KMS-11 (cell line): Measurements from ENCODE around the gene THAP4.

ENCODE experiments used
- H2AFZ ChIP-seq: fragments of 200-600 bp; sonication (generic); 2 replicates; pipeline ENCODE4 v1.6.1; 2016; ENCODE audit warnings: antibody characterized with exemption, mixed run types, low read depth
- H3K27ac ChIP-seq: fragments of 200-600 bp; sonication (generic); 2 replicates; pipeline ENCODE4 v1.6.1; 2016; ENCODE audit warnings: mild to moderate bottlenecking, mixed run types
- H3K27me3 ChIP-seq: fragments of 200-600 bp; sonication (generic); 2 replicates; pipeline ENCODE4 v1.6.1; 2017; ENCODE audit warnings: mild to moderate bottlenecking, low read depth, mixed run types, moderate library complexity; ENCODE audit not compliant: insufficient read depth
- H3K36me3 ChIP-seq: fragments of 200-600 bp; sonication (generic); 2 replicates; pipeline ENCODE4 v1.6.1; 2017; ENCODE audit warnings: mild to moderate bottlenecking, mixed run types; ENCODE audit not compliant: insufficient read depth
- H3K4me1 ChIP-seq: fragments of 200-600 bp; sonication (generic); 2 replicates; pipeline ENCODE4 v1.6.1; 2016; ENCODE audit warnings: mild to moderate bottlenecking, low read depth, mixed run types; ENCODE audit not compliant: poor library complexity, severe bottlenecking
- H3K4me2 ChIP-seq: fragments of 200-600 bp; sonication (generic); 2 replicates; pipeline ENCODE4 v1.7.0; 2016; ENCODE audit warnings: mild to moderate bottlenecking, mixed run types
- H3K4me3 ChIP-seq: fragments of 200-600 bp; sonication (generic); IDR thresholded peaks from 2 replicates; pipeline ENCODE4 v1.6.1; 2017; ENCODE audit warnings: low read depth, low read length, mixed read lengths; ENCODE audit not compliant: insufficient read depth
- H3K79me2 ChIP-seq: fragments of 200-600 bp; sonication (generic); 2 replicates; pipeline ENCODE4 v1.6.1; 2016; ENCODE audit warnings: low read depth, mixed run types; ENCODE audit not compliant: insufficient read depth
- H3K9ac ChIP-seq: fragments of 200-600 bp; sonication (generic); 2 replicates; pipeline ENCODE4 v1.6.1; 2016; ENCODE audit warnings: mild to moderate bottlenecking, mixed run types
- H4K20me1 ChIP-seq: fragments of 200-600 bp; sonication (generic); 2 replicates; pipeline ENCODE4 v1.6.1; 2016; ENCODE audit warnings: mild to moderate bottlenecking, mixed run types; ENCODE audit not compliant: insufficient read depth
- TF ChIP-seq, protein P1 (sequence below): fragments of 200-600 bp; sonication (generic); conservative IDR thresholded peaks from 2 replicates; pipeline ENCODE4 v1.6.1; 2017; ENCODE audit warnings: low read depth, mild to moderate bottlenecking, antibody characterized with exemption, low read length, moderate library complexity, mixed read lengths

Gene THAP4

DNA sequence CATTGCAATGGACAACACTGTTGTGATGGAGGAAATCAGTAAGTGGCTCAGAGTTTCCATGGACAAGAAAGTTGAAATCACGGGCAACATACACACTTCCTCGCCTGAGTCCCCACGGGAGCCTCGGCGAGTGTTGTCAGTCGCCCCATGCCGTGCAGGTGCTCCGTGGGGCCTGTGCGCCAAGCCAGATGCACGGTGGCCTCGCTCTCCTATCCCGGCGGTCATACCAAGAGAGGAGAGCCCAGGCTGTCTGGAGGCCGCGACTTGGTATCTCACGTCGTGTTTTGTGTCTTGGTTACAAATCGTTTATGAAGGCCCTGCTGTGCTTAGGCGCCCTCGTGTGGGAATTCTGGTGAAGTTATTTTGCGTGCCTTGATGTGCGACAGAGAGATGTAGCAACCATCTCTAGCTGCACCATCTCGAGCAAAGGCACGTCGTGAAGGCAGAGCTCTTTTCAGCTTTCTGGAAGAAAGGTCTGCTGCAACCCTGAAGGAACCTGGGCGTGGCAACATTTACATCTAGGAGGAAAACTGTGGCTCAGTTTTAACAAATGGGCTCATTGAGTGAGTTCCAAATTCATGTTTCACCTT, 22.3 kb upstream of the THAP4 start:
- Histone ChIP-seq H3K4me1 (no peaks in the 10 kb centered on the region), H3K9ac (no peak overlapping the region), H3K27me3 (no peaks in the 10 kb centered on the region), H3K36me3 (no peaks in the 10 kb centered on the region; the same call in 1 of the 2 replicates), H4K20me1 (no peaks in the 10 kb centered on the region), H2AFZ (no peak overlapping the region), H3K4me2 (no peak overlapping the region), H3K79me2 (no peaks in the 10 kb centered on the region), H3K4me3 (no peak overlapping the region), H3K27ac (no peak overlapping the region)
- TF ChIP-seq, protein P1, sequence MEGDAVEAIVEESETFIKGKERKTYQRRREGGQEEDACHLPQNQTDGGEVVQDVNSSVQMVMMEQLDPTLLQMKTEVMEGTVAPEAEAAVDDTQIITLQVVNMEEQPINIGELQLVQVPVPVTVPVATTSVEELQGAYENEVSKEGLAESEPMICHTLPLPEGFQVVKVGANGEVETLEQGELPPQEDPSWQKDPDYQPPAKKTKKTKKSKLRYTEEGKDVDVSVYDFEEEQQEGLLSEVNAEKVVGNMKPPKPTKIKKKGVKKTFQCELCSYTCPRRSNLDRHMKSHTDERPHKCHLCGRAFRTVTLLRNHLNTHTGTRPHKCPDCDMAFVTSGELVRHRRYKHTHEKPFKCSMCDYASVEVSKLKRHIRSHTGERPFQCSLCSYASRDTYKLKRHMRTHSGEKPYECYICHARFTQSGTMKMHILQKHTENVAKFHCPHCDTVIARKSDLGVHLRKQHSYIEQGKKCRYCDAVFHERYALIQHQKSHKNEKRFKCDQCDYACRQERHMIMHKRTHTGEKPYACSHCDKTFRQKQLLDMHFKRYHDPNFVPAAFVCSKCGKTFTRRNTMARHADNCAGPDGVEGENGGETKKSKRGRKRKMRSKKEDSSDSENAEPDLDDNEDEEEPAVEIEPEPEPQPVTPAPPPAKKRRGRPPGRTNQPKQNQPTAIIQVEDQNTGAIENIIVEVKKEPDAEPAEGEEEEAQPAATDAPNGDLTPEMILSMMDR, result 0 out of 2 replicates have a peak, but pooled peaks have one; percentile 20

DNA sequence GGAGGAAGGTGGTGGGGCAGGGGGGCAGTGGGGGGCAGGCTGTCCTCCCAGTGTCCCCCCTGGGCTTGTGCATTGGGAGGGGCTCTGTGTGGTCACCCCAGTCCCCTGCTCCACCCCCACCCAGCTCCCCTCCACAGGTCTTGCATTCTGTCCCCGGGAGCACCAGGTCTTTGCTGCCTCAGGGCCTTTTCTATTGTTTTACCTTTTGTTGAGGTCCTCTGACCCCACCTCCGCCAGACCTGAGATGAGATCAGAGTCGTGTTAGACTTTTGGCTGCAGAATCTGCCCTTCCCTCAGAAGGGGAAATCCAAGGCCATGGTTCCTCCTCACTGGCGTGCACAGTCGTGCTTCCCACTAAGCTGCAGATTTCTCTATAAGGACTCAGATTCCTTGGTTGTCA, 21.3 kb upstream of the THAP4 start:
- no peak overlapping the region for H3K4me3 ChIP-seq
- H3K27ac ChIP-seq, result no peak overlapping the region
- no peaks in the 10 kb centered on the region; the same call in 1 of the 2 replicates for H3K36me3 ChIP-seq

DNA sequence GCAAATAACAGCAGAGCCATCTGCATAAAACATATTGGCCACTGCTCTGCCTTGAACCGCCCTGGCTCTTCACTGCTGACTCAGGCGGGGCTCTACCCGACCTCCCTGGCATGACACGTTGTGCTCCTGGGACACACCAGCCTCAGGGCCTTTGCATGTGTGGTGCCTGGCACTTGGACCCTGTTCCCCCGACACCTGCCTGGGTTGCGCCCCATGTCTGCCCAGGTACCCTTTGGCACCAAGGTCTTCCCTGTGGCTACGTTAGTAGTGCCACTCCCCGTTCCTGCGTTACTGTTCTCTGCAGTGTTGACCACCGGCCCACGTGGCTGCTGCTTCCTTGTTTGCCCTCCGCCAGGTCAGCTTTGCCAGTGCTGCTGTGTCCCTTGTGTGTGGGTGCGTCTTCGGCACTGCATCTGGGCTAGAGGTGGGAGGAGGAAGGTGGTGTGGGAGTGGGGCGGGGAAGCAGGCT, 20.9 kb upstream of the THAP4 start:
- Histone ChIP-seq H2AFZ (no peak overlapping the region), H3K27me3 (no peaks in the 10 kb centered on the region), H3K36me3 (no peaks in the 10 kb centered on the region; the same call in 1 of the 2 replicates), H3K9ac (no peak overlapping the region), H3K27ac (no peak overlapping the region), H3K4me2 (no peak overlapping the region), H4K20me1 (no peaks in the 10 kb centered on the region), H3K79me2 (no peaks in the 10 kb centered on the region), H3K4me1 (no peaks in the 10 kb centered on the region), H3K4me3 (no peak overlapping the region)
- TF ChIP-seq, protein P1, result no peak

More for the DNA sequence above, 21.3 kb upstream of the THAP4 start:
- no peaks in the 10 kb centered on the region for H4K20me1 ChIP-seq
- H2AFZ ChIP-seq, result no peak overlapping the region
- H3K4me1 ChIP-seq, result no peaks in the 10 kb centered on the region
- TF ChIP-seq, protein P1, result no peak
- no peaks in the 10 kb centered on the region for H3K27me3 ChIP-seq
- H3K9ac ChIP-seq, result no peak overlapping the region
- no peaks in the 10 kb centered on the region for H3K79me2 ChIP-seq
- no peak overlapping the region for H3K4me2 ChIP-seq

GRCh38 chr2:241656190-241656741, 19.3 kb upstream of the THAP4 start:
- no peaks in the 10 kb centered on the region for H3K79me2 ChIP-seq
- no peak overlapping the region for H2AFZ ChIP-seq
- TF ChIP-seq, protein P1, result no peak
- no peaks in the 10 kb centered on the region for H4K20me1 ChIP-seq
- no peaks in the 10 kb centered on the region for H3K27me3 ChIP-seq
- no peak overlapping the region for H3K4me2 ChIP-seq
- H3K36me3 ChIP-seq, result no peaks in the 10 kb centered on the region; the same call in 1 of the 2 replicates
- H3K4me3 ChIP-seq, result no peak overlapping the region
- H3K27ac ChIP-seq, result no peak overlapping the region
- H3K9ac ChIP-seq, result no peak overlapping the region
- H3K4me1 ChIP-seq, result no peaks in the 10 kb centered on the region
